Measurements from ENCODE around the gene ARHGEF28. TPM values are rescaled to one million over a fixed set of nuclear protein-coding genes. Genes with fewer than 3 reads are reported as not detected.

ARHGEF28 gene
- total RNA-seq, 4 donors from 2014 or later, result 8.2 to 16.5 (median 15.4) TPM

DNA sequence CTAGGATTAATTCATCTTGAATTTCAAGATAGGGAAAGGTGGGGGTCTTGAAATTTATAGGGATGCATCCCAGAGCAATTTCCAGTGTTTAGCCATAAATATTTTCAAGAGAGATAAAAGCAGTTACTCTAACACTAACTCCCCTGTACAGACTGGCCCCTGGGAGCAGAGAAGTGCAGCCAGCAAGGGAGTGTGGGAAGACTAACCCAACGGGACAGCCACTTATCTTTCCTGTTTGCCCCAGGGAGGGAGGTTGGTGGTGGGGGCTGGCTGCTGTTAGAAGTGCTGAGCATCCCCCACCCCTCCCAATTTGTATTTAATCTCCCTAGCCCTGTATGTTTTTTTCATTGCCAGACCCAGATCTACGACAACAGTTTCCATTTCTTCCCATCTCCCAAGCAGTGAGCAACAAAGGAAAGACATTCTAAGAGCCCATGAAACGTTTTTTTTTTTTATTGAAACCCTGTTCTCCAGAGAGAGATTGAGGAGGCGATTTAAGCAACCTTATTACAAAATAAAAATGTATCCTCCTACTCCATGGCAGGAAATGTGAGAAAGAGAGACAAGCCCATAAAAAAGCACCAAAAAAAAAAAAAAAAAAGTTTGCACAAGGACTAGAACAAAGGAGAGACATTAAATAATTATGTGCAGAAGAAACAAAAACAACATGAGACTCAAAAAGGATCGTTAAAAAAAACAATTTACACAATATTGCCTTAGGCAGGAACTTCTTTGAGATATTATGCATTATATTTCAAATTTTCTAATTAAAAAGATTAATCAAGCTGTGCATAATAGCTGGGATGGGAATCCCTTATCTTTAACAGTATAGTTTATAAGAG lies 343.4 kb downstream of the ARHGEF28 start:
- TF ChIP-seq, protein P1, sequence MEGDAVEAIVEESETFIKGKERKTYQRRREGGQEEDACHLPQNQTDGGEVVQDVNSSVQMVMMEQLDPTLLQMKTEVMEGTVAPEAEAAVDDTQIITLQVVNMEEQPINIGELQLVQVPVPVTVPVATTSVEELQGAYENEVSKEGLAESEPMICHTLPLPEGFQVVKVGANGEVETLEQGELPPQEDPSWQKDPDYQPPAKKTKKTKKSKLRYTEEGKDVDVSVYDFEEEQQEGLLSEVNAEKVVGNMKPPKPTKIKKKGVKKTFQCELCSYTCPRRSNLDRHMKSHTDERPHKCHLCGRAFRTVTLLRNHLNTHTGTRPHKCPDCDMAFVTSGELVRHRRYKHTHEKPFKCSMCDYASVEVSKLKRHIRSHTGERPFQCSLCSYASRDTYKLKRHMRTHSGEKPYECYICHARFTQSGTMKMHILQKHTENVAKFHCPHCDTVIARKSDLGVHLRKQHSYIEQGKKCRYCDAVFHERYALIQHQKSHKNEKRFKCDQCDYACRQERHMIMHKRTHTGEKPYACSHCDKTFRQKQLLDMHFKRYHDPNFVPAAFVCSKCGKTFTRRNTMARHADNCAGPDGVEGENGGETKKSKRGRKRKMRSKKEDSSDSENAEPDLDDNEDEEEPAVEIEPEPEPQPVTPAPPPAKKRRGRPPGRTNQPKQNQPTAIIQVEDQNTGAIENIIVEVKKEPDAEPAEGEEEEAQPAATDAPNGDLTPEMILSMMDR (IDR thresholded peaks at IDR 0.05), result no peak
- ATAC-seq (ENCODE audit: low FRiP score) (no peak), DNase-seq (ENCODE audit: low spot score) (no peak)

DNA sequence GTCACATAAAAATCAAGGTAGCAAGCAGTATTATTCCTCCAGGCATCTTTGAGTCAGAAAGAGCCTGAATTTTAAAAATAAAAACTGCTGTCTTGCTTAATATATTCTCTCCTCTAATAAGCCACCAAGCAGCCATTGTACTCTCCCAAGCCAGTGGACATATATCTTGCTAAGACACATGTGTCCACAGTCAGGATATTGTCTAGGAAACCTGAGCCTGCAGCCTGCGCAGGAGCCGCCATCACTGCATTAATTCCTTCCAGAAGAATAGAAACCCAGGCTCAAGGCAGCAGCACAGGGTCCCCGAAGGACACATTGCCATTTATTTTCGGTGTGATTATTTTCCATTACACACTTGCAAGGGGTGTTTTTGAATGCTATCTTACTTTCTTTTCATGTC lies 345.3 kb downstream of the ARHGEF28 start:
- no peak for ATAC-seq (ENCODE audit: low FRiP score)
- TF ChIP-seq, protein P1 (IDR thresholded peaks at IDR 0.05), result no peak
- no peak for DNase-seq (ENCODE audit: low spot score)

DNA sequence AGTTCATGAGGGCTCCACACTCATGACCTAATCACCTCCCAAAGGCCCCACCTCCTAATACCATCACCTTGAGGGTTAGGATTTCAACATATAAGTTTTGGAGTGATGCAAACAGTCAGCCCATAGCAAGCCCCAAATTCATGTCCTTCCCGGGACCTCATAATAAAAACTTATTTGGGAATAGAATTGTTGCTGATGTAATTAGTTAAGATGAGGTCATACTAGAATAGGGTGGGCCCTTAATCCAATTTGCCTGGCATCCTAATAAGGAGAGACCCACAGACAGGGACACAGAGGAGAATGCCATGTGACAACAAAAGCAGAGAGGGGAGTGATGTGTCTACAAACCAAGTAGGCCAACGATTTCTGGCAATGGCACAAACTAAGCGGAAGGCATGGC lies 347.1 kb downstream of the ARHGEF28 start:
- DNase-seq (ENCODE audit: low spot score) (no peak), ATAC-seq (ENCODE audit: low FRiP score) (no peak)
- TF ChIP-seq, protein P1 (IDR thresholded peaks at IDR 0.05), result no peak

DNA sequence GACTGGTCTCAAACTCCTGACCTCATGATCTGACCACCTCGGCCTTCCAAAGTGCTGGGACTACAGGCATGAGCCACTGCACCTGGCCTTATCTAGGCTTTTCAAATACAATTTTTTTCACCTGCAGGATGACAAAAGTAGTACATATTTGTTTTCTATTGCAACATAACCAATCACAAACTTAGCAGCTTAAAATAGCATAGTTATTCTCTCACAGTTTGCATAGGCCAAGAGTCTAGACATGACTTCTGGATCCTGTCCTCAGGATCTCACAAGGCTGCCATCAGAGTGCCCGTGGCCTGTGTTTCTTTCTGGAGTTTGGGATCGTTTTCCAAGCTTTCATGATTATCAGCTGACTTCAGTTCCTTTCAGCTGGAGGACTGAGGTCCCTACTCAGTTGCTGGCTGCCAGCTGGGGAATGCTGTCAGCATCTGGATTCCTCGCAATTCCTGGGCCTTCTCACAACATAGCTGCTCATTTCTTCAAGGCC lies 348.9 kb downstream of the ARHGEF28 start:
- TF ChIP-seq, protein P1 (IDR thresholded peaks at IDR 0.05), result no peak
- DNase-seq (ENCODE audit: low spot score) (no peak), ATAC-seq (ENCODE audit: low FRiP score) (no peak)

DNA sequence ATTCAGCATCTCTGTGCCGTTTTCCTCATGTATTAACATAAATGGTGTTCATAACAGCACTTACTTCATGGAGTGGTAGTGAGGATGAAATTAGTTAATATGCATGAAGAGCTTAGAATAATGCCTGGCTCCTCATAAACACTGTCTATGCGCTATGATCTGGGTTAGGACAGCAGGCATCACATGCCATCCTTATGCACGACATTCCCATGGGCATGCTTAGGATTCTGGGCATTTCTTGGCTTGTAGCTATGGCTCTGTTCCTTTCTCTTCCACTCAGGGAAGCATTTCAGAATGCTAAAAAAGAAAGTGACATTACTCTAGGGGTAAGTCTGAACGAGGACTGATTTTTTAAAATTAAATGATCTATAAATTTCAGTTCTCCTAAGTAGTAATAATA lies 349.8 kb downstream of the ARHGEF28 start:
- DNase-seq (ENCODE audit: low spot score) (no peak), ATAC-seq (ENCODE audit: low FRiP score) (no peak)

DNA sequence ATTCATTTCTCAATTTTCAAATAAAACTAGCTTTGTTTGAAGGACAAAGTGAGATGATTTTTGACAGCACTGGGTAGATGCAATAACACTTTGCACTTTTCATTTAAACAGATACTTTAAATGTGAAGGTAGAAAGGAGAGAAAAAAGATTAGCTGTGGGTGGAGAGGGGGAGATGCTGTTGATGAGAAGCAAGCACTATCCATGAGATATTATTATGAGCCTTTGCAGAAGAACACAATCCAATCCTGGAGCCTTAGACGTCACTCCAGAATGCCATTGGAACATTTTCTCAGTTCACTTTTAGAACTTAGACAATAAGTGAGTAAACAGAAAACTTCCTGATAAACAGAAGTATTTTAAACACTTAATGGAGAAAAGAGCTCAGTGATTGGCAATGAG lies 351.1 kb downstream of the ARHGEF28 start:
- TF ChIP-seq, protein P1 (IDR thresholded peaks at IDR 0.05), result no peak
- ATAC-seq (ENCODE audit: low FRiP score), result no peak
- DNase-seq (ENCODE audit: low spot score), result no peak

More for the DNA sequence above, 349.8 kb downstream of the ARHGEF28 start:
- TF ChIP-seq, protein P1 (IDR thresholded peaks at IDR 0.05), result no peak

DNA sequence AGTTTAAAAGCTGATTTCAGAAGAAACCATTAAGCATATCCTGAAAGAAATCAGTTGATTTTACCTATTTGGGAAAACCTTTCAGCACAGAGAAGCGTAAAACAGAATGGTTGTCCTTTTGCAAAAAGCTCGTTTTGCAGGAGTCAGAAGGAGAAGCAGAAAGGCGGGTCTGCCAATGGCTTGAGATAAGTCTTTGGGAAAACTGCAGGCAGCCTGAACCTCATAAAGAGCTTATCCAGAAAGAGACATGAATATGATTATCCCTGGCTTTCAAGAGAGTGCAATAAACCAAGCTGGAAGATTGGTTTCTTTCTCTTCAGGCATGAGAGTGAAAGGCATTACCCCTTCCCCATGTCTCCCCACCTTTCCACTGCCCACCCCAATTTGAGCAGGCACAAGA lies 353.3 kb downstream of the ARHGEF28 start:
- TF ChIP-seq, protein P1 (IDR thresholded peaks at IDR 0.05), result no peak
- ATAC-seq (ENCODE audit: low FRiP score) (no peak), DNase-seq (ENCODE audit: low spot score) (no peak)

Measured in omental fat pad (tissue), 4 donors.